ENCODE data around the gene VPS37D.

VPS37D gene

DNA sequence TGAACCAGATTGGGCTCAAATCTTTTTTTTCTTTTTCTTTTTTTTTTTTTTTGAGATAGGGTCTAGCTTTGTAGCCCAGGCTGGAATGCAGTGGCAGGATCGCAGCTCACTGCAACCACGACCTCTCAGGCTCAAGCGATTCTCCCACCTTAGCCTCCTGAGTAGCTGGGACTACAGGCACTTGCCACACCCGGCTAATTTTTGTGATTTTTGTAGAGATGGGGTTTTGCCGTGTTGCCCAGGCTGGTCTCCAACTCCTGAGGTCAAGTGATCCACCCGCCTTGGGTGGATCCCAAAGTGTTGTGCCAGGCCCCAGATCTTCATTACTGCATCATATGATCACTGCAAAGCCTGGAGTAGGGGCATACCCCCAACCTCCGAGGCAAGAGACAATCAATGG, 12.9 kb downstream of the VPS37D start:
- H3K4me2 ChIP-seq (ENCODE audit: low read depth, low read length, poor library complexity, severe bottlenecking) = peak overlapping the region; percentile 99

DNA sequence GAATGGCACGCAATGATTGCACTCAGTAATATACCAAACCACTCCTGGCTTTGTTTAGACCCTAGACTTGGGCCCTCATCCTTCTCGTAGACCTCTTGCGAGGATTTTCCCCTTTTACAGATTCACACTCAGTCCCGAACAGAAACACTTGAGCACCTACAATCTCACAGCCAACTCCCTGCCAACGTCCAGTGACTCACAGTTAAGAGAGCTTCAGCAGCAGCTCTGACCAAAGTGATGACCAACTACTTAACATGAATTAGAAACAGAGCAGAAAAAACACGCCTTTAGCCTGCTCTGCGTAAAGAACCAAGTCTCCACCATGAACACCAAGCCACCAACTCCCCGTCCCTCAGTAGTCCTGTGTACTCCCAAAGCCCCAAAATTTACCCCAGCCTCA, 13.4 kb downstream of the VPS37D start:
- no peaks in the 10 kb centered on the region for H3K9me2 ChIP-seq (replicated peaks; ENCODE audit: low read depth, low read length)
- peaks cover 16% of the 10 kb centered on the region for H3K4me1 ChIP-seq (ENCODE audit: insufficient read depth, low read length, poor library complexity, severe bottlenecking)
- no peaks in the 10 kb centered on the region for H3K36me3 ChIP-seq (ENCODE audit: insufficient read depth, low read length)
- H3K4me2 ChIP-seq (ENCODE audit: low read depth, low read length, poor library complexity, severe bottlenecking) = peak overlapping the region; percentile 99
- H4K20me1 ChIP-seq (ENCODE audit: insufficient read depth, low read length, poor library complexity, severe bottlenecking) = peaks cover 17% of the 10 kb centered on the region
- H3K79me2 ChIP-seq (ENCODE audit: insufficient read depth, low read length) = peaks cover 61% of the 10 kb centered on the region
- H3K27me3 ChIP-seq (ENCODE audit: insufficient read depth, low read length, poor library complexity, severe bottlenecking) = no peaks in the 10 kb centered on the region
- H3K9me3 ChIP-seq (ENCODE audit: insufficient read depth, low read depth, low read length) = no peaks in the 10 kb centered on the region
- H3K9ac ChIP-seq (ENCODE audit: low read depth, low read length, poor library complexity, severe bottlenecking) = peak overlapping the region; percentile 14
- H3K4me3 ChIP-seq (ENCODE audit: low read length, poor library complexity, severe bottlenecking) = peak overlapping the region; percentile 24
- no peak overlapping the region for H2AFZ ChIP-seq (ENCODE audit: low read length)
- no peaks in the 10 kb centered on the region for H3F3A ChIP-seq (ENCODE audit: low read depth)
- TF ChIP-seq EZH2phosphoT487 (IDR thresholded peaks at IDR 0.05; ENCODE audit: borderline replicate concordance) = no peak
- TF ChIP-seq, protein P1, sequence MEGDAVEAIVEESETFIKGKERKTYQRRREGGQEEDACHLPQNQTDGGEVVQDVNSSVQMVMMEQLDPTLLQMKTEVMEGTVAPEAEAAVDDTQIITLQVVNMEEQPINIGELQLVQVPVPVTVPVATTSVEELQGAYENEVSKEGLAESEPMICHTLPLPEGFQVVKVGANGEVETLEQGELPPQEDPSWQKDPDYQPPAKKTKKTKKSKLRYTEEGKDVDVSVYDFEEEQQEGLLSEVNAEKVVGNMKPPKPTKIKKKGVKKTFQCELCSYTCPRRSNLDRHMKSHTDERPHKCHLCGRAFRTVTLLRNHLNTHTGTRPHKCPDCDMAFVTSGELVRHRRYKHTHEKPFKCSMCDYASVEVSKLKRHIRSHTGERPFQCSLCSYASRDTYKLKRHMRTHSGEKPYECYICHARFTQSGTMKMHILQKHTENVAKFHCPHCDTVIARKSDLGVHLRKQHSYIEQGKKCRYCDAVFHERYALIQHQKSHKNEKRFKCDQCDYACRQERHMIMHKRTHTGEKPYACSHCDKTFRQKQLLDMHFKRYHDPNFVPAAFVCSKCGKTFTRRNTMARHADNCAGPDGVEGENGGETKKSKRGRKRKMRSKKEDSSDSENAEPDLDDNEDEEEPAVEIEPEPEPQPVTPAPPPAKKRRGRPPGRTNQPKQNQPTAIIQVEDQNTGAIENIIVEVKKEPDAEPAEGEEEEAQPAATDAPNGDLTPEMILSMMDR (conservative IDR thresholded peaks at IDR 0.05; ENCODE audit: low read length) = no peak

More for the DNA sequence above, 12.9 kb downstream of the VPS37D start:
- Histone ChIP-seq H3K9ac (ENCODE audit: low read depth, low read length, poor library complexity, severe bottlenecking) (no peak overlapping the region), H3K79me2 (ENCODE audit: insufficient read depth, low read length) (peaks cover 56% of the 10 kb centered on the region), H3K9me3 (ENCODE audit: insufficient read depth, low read depth, low read length) (no peaks in the 10 kb centered on the region), H3K36me3 (ENCODE audit: insufficient read depth, low read length) (no peaks in the 10 kb centered on the region), H3K4me1 (ENCODE audit: insufficient read depth, low read length, poor library complexity, severe bottlenecking) (peaks cover 16% of the 10 kb centered on the region), H3K4me3 (ENCODE audit: low read length, poor library complexity, severe bottlenecking) (no peak overlapping the region), H3F3A (ENCODE audit: low read depth) (no peaks in the 10 kb centered on the region), H2AFZ (ENCODE audit: low read length) (no peak overlapping the region), H4K20me1 (ENCODE audit: insufficient read depth, low read length, poor library complexity, severe bottlenecking) (peaks cover 17% of the 10 kb centered on the region), H3K9me2 (replicated peaks; ENCODE audit: low read depth, low read length) (no peaks in the 10 kb centered on the region), H3K27me3 (ENCODE audit: insufficient read depth, low read length, poor library complexity, severe bottlenecking) (no peaks in the 10 kb centered on the region)
- TF ChIP-seq EZH2phosphoT487 (IDR thresholded peaks at IDR 0.05; ENCODE audit: borderline replicate concordance) = no peak
- TF ChIP-seq, protein P1 (conservative IDR thresholded peaks at IDR 0.05; ENCODE audit: low read length) = no peak

DNA sequence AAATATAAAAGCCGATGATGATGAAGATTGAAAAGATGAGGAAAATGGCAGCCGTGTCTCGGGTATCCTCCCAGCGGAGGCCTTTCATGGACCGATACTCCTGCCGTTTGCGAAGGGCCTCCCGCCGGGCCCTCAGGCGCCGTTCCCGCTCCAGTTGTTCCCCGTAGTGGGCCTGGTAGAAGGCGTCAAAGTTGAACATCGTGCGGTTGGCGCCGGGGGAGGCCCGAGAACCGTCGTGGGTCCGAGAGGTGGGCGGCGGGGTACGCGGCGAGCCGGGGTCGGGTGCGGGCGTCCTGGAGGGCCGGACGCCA, 15.1 kb downstream of the VPS37D start:
- H3K9ac ChIP-seq (ENCODE audit: low read depth, low read length, poor library complexity, severe bottlenecking) = peak overlapping the region; percentile 87
- H2AFZ ChIP-seq (ENCODE audit: low read length) = peak overlapping the region; percentile 97
- H3K9me3 ChIP-seq (ENCODE audit: insufficient read depth, low read depth, low read length) = no peaks in the 10 kb centered on the region
- peaks cover 16% of the 10 kb centered on the region for H3K4me1 ChIP-seq (ENCODE audit: insufficient read depth, low read length, poor library complexity, severe bottlenecking)
- peaks cover 17% of the 10 kb centered on the region for H4K20me1 ChIP-seq (ENCODE audit: insufficient read depth, low read length, poor library complexity, severe bottlenecking)
- peaks cover 75% of the 10 kb centered on the region for H3K79me2 ChIP-seq (ENCODE audit: insufficient read depth, low read length)
- peak overlapping the region; percentile 99 for H3K4me2 ChIP-seq (ENCODE audit: low read depth, low read length, poor library complexity, severe bottlenecking)
- H3K27me3 ChIP-seq (ENCODE audit: insufficient read depth, low read length, poor library complexity, severe bottlenecking) = no peaks in the 10 kb centered on the region
- H3K9me2 ChIP-seq (replicated peaks; ENCODE audit: low read depth, low read length) = no peaks in the 10 kb centered on the region
- peak overlapping the region; percentile 99 for H3K4me3 ChIP-seq (ENCODE audit: low read length, poor library complexity, severe bottlenecking)
- no peak for TF ChIP-seq EZH2phosphoT487 (IDR thresholded peaks at IDR 0.05; ENCODE audit: borderline replicate concordance)
- TF ChIP-seq, protein P1 (conservative IDR thresholded peaks at IDR 0.05; ENCODE audit: low read length) = no peak
- no peaks in the 10 kb centered on the region for H3F3A ChIP-seq (ENCODE audit: low read depth)
- peaks cover 6% of the 10 kb centered on the region; the same call in 1 of the 2 replicates for H3K36me3 ChIP-seq (ENCODE audit: insufficient read depth, low read length)
